Medulla oblongata (tissue), 1 donor: Measurements from ENCODE around the gene SELENOO.
A peak's percentile ranks its signal among the peaks of the same experiment; 100 is the strongest.
"Not testable (repeated sequence)": the region's sequence is repeated elsewhere in the genome, so short reads cannot be mapped to it uniquely, and the experiment has no call there.

Source experiments
- DNase-seq: peaks from one replicate; pipeline ENCODE4 v3.0.0-alpha.2; 2015; ENCODE audit errors: extremely low spot score

The SELENOO gene

GRCh38 chr22:50198624-50199017, 2.2 kb upstream of the SELENOO start:
- DNase-seq: no peak

GRCh38 chr22:50199251-50199721, 1.5 kb upstream of the SELENOO start:
- DNase-seq: no peak

GRCh38 chr22:50199829-50200460, 866 bp upstream of the SELENOO start:
- no peak for DNase-seq

GRCh38 chr22:50201191-50202129, 649 bp downstream of the SELENOO start:
- no peak for DNase-seq

GRCh38 chr22:50202130-50202666, 1.4 kb downstream of the SELENOO start:
- DNase-seq: no peak

GRCh38 chr22:50203288-50203687, 2.5 kb downstream of the SELENOO start:
- no peak for DNase-seq

GRCh38 chr22:50204571-50204970, 3.8 kb downstream of the SELENOO start:
- no peak for DNase-seq

- not testable (repeated sequence) for DNase-seq
Measured at GRCh38 chr22:50204998-50205397, 4.2 kb downstream of the SELENOO start.

- DNase-seq: no peak
Measured at GRCh38 chr22:50205781-50206569, 5.2 kb downstream of the SELENOO start.

GRCh38 chr22:50206599-50206998, 5.8 kb downstream of the SELENOO start:
- peak; percentile 61 for DNase-seq

- no peak for DNase-seq
Measured at GRCh38 chr22:50207383-50208140, 6.8 kb downstream of the SELENOO start.

- no peak for DNase-seq
Measured at GRCh38 chr22:50208430-50208938, 7.7 kb downstream of the SELENOO start.

GRCh38 chr22:50208939-50209892, 8.4 kb downstream of the SELENOO start:
- DNase-seq: no peak

- peak; percentile 74 for DNase-seq
Measured at GRCh38 chr22:50209893-50210292, 9.1 kb downstream of the SELENOO start.

GRCh38 chr22:50210378-50211139, 9.7 kb downstream of the SELENOO start:
- DNase-seq: no peak

GRCh38 chr22:50211147-50211546, 10.3 kb downstream of the SELENOO start:
- DNase-seq: no peak

- no peak for DNase-seq
Measured at GRCh38 chr22:50213263-50213662, 12.5 kb downstream of the SELENOO start.

GRCh38 chr22:50215297-50216054, 14.7 kb downstream of the SELENOO start:
- DNase-seq: no peak
